ENCODE data around the gene RCBTB1. TPM values are rescaled to one million over a fixed set of nuclear protein-coding genes. Genes with fewer than 3 reads are reported as not detected.

Gene RCBTB1
- total and polyA plus RNA-seq, 5 donors from 2014 or later = 13.1 to 46.0 (median 17.3) TPM

GRCh38 chr13:49549289-49549688 lies 36.1 kb downstream of the RCBTB1 start:
- no peaks in the 10 kb centered on the region for H3K27me3 ChIP-seq (ENCODE audit: control insufficient read depth, insufficient read depth, low read length)
- Mint-ChIP-seq H3K4me3 (no peak overlapping the region), H3K27me3 (no peaks in the 10 kb centered on the region), H3K9me3 (no peaks in the 10 kb centered on the region), H3K27ac (no peak overlapping the region), H3K36me3 (peaks cover 65% of the 10 kb centered on the region), H3K4me1 (peaks cover 0 to 7% (median 2%) of the 10 kb centered on the region in 4 donors)
- H3K9me3 ChIP-seq (ENCODE audit: control insufficient read depth in 2 of 2, low read length in 2 of 2) = no peaks in the 10 kb centered on the region
- no peak overlapping the region for H3K4me3 ChIP-seq (ENCODE audit: low read depth, low read length)
- no peak overlapping the region for H3K27ac ChIP-seq (ENCODE audit: insufficient read depth, low read length, poor library complexity, severe bottlenecking)
- H3K36me3 ChIP-seq (ENCODE audit: control insufficient read depth, insufficient read depth, low read length) = peaks cover 63% of the 10 kb centered on the region
- DNase-seq (no peak), ATAC-seq (ENCODE audit: low read depth in 2 of 2) (no peak)
- H3K4me1 ChIP-seq (ENCODE audit: control insufficient read depth, insufficient read depth, low read length, poor library complexity, severe bottlenecking) = no peaks in the 10 kb centered on the region

- no peak overlapping the region for H3K4me3 ChIP-seq (ENCODE audit: low read depth, low read length)
- H3K36me3 ChIP-seq (ENCODE audit: control insufficient read depth, insufficient read depth, low read length) = peaks cover 60% of the 10 kb centered on the region
- DNase-seq (no peak), ATAC-seq (ENCODE audit: low read depth in 2 of 2) (no peak)
- Mint-ChIP-seq H3K4me3 (no peak overlapping the region), H3K36me3 (peaks cover 51% of the 10 kb centered on the region), H3K4me1 (peaks cover 0 to 4% (median 2%) of the 10 kb centered on the region in 4 donors), H3K9me3 (no peaks in the 10 kb centered on the region), H3K27ac (no peak overlapping the region), H3K27me3 (no peaks in the 10 kb centered on the region)
- H3K27ac ChIP-seq (ENCODE audit: insufficient read depth, low read length, poor library complexity, severe bottlenecking) = no peak overlapping the region
- no peaks in the 10 kb centered on the region for H3K9me3 ChIP-seq (ENCODE audit: control insufficient read depth in 2 of 2, low read length in 2 of 2)
- no peaks in the 10 kb centered on the region for H3K27me3 ChIP-seq (ENCODE audit: control insufficient read depth, insufficient read depth, low read length)
- no peaks in the 10 kb centered on the region for H3K4me1 ChIP-seq (ENCODE audit: control insufficient read depth, insufficient read depth, low read length, poor library complexity, severe bottlenecking)
Measured at GRCh38 chr13:49546561-49546960, 38.8 kb downstream of the RCBTB1 start.

GRCh38 chr13:49545661-49546060 lies 39.7 kb downstream of the RCBTB1 start:
- no peak for ATAC-seq (ENCODE audit: low read depth in 2 of 2)
- Histone ChIP-seq H3K27ac (ENCODE audit: insufficient read depth, low read length, poor library complexity, severe bottlenecking) (no peak overlapping the region), H3K36me3 (ENCODE audit: control insufficient read depth, insufficient read depth, low read length) (peaks cover 53% of the 10 kb centered on the region), H3K27me3 (ENCODE audit: control insufficient read depth, insufficient read depth, low read length) (no peaks in the 10 kb centered on the region), H3K4me3 (ENCODE audit: low read depth, low read length) (no peak overlapping the region), H3K4me1 (ENCODE audit: control insufficient read depth, insufficient read depth, low read length, poor library complexity, severe bottlenecking) (peaks cover 5% of the 10 kb centered on the region), H3K9me3 (ENCODE audit: control insufficient read depth in 2 of 2, low read length in 2 of 2) (no peaks in the 10 kb centered on the region)
- Mint-ChIP-seq H3K27ac (peak overlapping the region in 1 of 3 donors; percentile 52), H3K36me3 (peaks cover 49% of the 10 kb centered on the region), H3K4me1 (peaks cover 4 to 7% (median 6%) of the 10 kb centered on the region in 4 donors), H3K27me3 (no peaks in the 10 kb centered on the region), H3K4me3 (no peak overlapping the region), H3K9me3 (no peaks in the 10 kb centered on the region)
- no peak for DNase-seq

- Mint-ChIP-seq H3K27me3 (no peaks in the 10 kb centered on the region), H3K36me3 (peaks cover 38% of the 10 kb centered on the region)
- no peak for ATAC-seq (ENCODE audit: low read depth in 2 of 2)
Measured at GRCh38 chr13:49543656-49544055, 41.7 kb downstream of the RCBTB1 start.

GRCh38 chr13:49540552-49540951 lies 44.8 kb downstream of the RCBTB1 start:
- Mint-ChIP-seq H3K27ac (peak overlapping the region; percentile 91 to 100 (median 94)), H3K36me3 (peaks cover 34% of the 10 kb centered on the region), H3K4me3 (peak overlapping the region; percentile 71 to 84 (median 79)), H3K27me3 (no peaks in the 10 kb centered on the region), H3K4me1 (peaks cover 19 to 34% (median 28%) of the 10 kb centered on the region in 4 donors), H3K9me3 (no peaks in the 10 kb centered on the region)
- no peaks in the 10 kb centered on the region for H3K27me3 ChIP-seq (ENCODE audit: control insufficient read depth, insufficient read depth, low read length)
- ATAC-seq (ENCODE audit: low read depth in 2 of 2) (peak; percentile 68 to 77), DNase-seq (peak in 2 of 3 donors; percentile 28 to 66)
- peaks cover 23% of the 10 kb centered on the region for H3K4me1 ChIP-seq (ENCODE audit: control insufficient read depth, insufficient read depth, low read length, poor library complexity, severe bottlenecking)
- H3K4me3 ChIP-seq (ENCODE audit: low read depth, low read length) = peak overlapping the region; percentile 92
- H3K27ac ChIP-seq (ENCODE audit: insufficient read depth, low read length, poor library complexity, severe bottlenecking) = peak overlapping the region; percentile 58
- H3K36me3 ChIP-seq (ENCODE audit: control insufficient read depth, insufficient read depth, low read length) = peaks cover 15% of the 10 kb centered on the region
- no peaks in the 10 kb centered on the region for H3K9me3 ChIP-seq (ENCODE audit: control insufficient read depth in 2 of 2, low read length in 2 of 2)

More at GRCh38 chr13:49543656-49544055, 41.7 kb downstream of the RCBTB1 start:
- peaks cover 37% of the 10 kb centered on the region for H3K36me3 ChIP-seq (ENCODE audit: control insufficient read depth, insufficient read depth, low read length)
- no peaks in the 10 kb centered on the region for H3K9me3 ChIP-seq (ENCODE audit: control insufficient read depth in 2 of 2, low read length in 2 of 2)
- no peak for DNase-seq
- Mint-ChIP-seq H3K4me1 (peaks cover 20 to 24% (median 23%) of the 10 kb centered on the region in 4 donors), H3K27ac (no peak overlapping the region), H3K4me3 (peak overlapping the region in 1 of 4 donors; percentile 11), H3K9me3 (no peaks in the 10 kb centered on the region)
- H3K4me3 ChIP-seq (ENCODE audit: low read depth, low read length) = no peak overlapping the region
- no peaks in the 10 kb centered on the region for H3K27me3 ChIP-seq (ENCODE audit: control insufficient read depth, insufficient read depth, low read length)
- no peak overlapping the region for H3K27ac ChIP-seq (ENCODE audit: insufficient read depth, low read length, poor library complexity, severe bottlenecking)
- H3K4me1 ChIP-seq (ENCODE audit: control insufficient read depth, insufficient read depth, low read length, poor library complexity, severe bottlenecking) = peaks cover 23% of the 10 kb centered on the region

GRCh38 chr13:49539746-49540145 lies 45.6 kb downstream of the RCBTB1 start:
- H3K27ac ChIP-seq (ENCODE audit: insufficient read depth, low read length, poor library complexity, severe bottlenecking) = peak overlapping the region; percentile 58
- H3K36me3 ChIP-seq (ENCODE audit: control insufficient read depth, insufficient read depth, low read length) = peaks cover 12% of the 10 kb centered on the region
- no peaks in the 10 kb centered on the region for H3K27me3 ChIP-seq (ENCODE audit: control insufficient read depth, insufficient read depth, low read length)
- H3K4me1 Mint-ChIP-seq = peaks cover 19 to 34% (median 28%) of the 10 kb centered on the region in 4 donors
- H3K4me3 ChIP-seq (ENCODE audit: low read depth, low read length) = peak overlapping the region; percentile 92
- no peaks in the 10 kb centered on the region for H3K9me3 ChIP-seq (ENCODE audit: control insufficient read depth in 2 of 2, low read length in 2 of 2)
- H3K9me3 Mint-ChIP-seq = no peaks in the 10 kb centered on the region
- no peak for DNase-seq
- H3K4me3 Mint-ChIP-seq = peak overlapping the region; percentile 71 to 88 (median 82)
- H3K27me3 Mint-ChIP-seq = no peaks in the 10 kb centered on the region
- peaks cover 23% of the 10 kb centered on the region for H3K4me1 ChIP-seq (ENCODE audit: control insufficient read depth, insufficient read depth, low read length, poor library complexity, severe bottlenecking)
- H3K36me3 Mint-ChIP-seq = peaks cover 33% of the 10 kb centered on the region
- peak overlapping the region; percentile 91 to 100 (median 94) for H3K27ac Mint-ChIP-seq
- no peak for ATAC-seq (ENCODE audit: low read depth in 2 of 2)

GRCh38 chr13:49539313-49539712 lies 46.0 kb downstream of the RCBTB1 start:
- DNase-seq = peak in 1 of 3 donors; percentile 13
- peaks cover 23% of the 10 kb centered on the region for H3K4me1 ChIP-seq (ENCODE audit: control insufficient read depth, insufficient read depth, low read length, poor library complexity, severe bottlenecking)
- H3K4me3 ChIP-seq (ENCODE audit: low read depth, low read length) = peak overlapping the region; percentile 38
- Mint-ChIP-seq H3K4me1 (peaks cover 21 to 30% (median 28%) of the 10 kb centered on the region in 4 donors), H3K36me3 (peaks cover 32% of the 10 kb centered on the region), H3K27me3 (no peaks in the 10 kb centered on the region), H3K9me3 (peaks cover 0 to 2% (median 0%) of the 10 kb centered on the region in 7 donors), H3K27ac (peak overlapping the region; percentile 80 to 94 (median 83)), H3K4me3 (peak overlapping the region; percentile 58 to 88 (median 76))
- no peaks in the 10 kb centered on the region for H3K9me3 ChIP-seq (ENCODE audit: control insufficient read depth in 2 of 2, low read length in 2 of 2)
- no peak for ATAC-seq (ENCODE audit: low read depth in 2 of 2)
- H3K27ac ChIP-seq (ENCODE audit: insufficient read depth, low read length, poor library complexity, severe bottlenecking) = no peak overlapping the region
- H3K27me3 ChIP-seq (ENCODE audit: control insufficient read depth, insufficient read depth, low read length) = no peaks in the 10 kb centered on the region
- peaks cover 10% of the 10 kb centered on the region for H3K36me3 ChIP-seq (ENCODE audit: control insufficient read depth, insufficient read depth, low read length)

- Histone ChIP-seq H3K9me3 (ENCODE audit: control insufficient read depth in 2 of 2, low read length in 2 of 2) (no peaks in the 10 kb centered on the region), H3K4me3 (ENCODE audit: low read depth, low read length) (no peak overlapping the region), H3K4me1 (ENCODE audit: control insufficient read depth, insufficient read depth, low read length, poor library complexity, severe bottlenecking) (peaks cover 23% of the 10 kb centered on the region), H3K36me3 (ENCODE audit: control insufficient read depth, insufficient read depth, low read length) (peaks cover 14% of the 10 kb centered on the region), H3K27ac (ENCODE audit: insufficient read depth, low read length, poor library complexity, severe bottlenecking) (no peak overlapping the region), H3K27me3 (ENCODE audit: control insufficient read depth, insufficient read depth, low read length) (no peaks in the 10 kb centered on the region)
- no peak overlapping the region for H3K4me3 Mint-ChIP-seq
- no peaks in the 10 kb centered on the region for H3K27me3 Mint-ChIP-seq
- peak overlapping the region in 2 of 3 donors; percentile 14 to 15 for H3K27ac Mint-ChIP-seq
- H3K4me1 Mint-ChIP-seq = peaks cover 23 to 31% (median 29%) of the 10 kb centered on the region in 4 donors
- no peak for ATAC-seq (ENCODE audit: low read depth in 2 of 2)
- peaks cover 39% of the 10 kb centered on the region for H3K36me3 Mint-ChIP-seq
- no peak for DNase-seq
- H3K9me3 Mint-ChIP-seq = peaks cover 0 to 2% (median 0%) of the 10 kb centered on the region in 7 donors
Measured at GRCh38 chr13:49538404-49538803, 47.0 kb downstream of the RCBTB1 start.

Measured in CD4-positive, CD25-positive, alpha-beta regulatory T cell (primary cell).